ENCODE measurements around the gene GNL3L. TPM values are rescaled to one million over a fixed set of nuclear protein-coding genes. Genes with fewer than 3 reads are reported as not detected.
"Not testable (repeated sequence)": the region's sequence is repeated elsewhere in the genome, so short reads cannot be mapped to it uniquely, and the experiment has no call there.

Gene GNL3L
- total RNA-seq, 4 donors from 2014 or later, result 23.8 to 41.2 (median 30.2) TPM

DNA sequence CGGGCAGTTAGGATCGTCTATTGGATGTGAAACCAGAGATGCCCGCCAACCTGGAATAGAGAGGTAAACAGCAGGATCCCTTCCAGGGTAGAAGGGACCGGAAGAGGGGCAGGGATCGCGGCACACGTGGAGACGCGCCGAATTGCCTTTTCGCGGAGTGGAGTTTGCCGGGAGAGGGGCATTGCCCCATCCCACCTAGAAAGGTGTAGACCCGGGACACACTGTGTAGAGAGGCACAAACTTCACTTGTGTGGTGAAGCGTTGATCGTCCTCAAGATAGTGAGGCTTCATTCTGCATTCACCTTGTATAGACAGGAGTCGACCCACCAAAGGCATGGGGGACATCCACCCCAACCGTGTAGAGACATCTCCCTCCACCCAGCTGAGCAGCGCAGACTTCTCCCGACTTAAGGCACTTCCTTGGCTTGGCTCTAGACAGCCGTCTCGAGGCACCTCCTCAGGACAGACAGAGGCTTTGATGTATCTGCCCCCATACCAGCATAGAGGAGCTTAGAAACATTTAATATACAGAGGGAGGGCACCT is 410 bp downstream of the GNL3L start:
- ATAC-seq (ENCODE audit: low FRiP score), result peak; percentile 20
- TF ChIP-seq, protein P1, sequence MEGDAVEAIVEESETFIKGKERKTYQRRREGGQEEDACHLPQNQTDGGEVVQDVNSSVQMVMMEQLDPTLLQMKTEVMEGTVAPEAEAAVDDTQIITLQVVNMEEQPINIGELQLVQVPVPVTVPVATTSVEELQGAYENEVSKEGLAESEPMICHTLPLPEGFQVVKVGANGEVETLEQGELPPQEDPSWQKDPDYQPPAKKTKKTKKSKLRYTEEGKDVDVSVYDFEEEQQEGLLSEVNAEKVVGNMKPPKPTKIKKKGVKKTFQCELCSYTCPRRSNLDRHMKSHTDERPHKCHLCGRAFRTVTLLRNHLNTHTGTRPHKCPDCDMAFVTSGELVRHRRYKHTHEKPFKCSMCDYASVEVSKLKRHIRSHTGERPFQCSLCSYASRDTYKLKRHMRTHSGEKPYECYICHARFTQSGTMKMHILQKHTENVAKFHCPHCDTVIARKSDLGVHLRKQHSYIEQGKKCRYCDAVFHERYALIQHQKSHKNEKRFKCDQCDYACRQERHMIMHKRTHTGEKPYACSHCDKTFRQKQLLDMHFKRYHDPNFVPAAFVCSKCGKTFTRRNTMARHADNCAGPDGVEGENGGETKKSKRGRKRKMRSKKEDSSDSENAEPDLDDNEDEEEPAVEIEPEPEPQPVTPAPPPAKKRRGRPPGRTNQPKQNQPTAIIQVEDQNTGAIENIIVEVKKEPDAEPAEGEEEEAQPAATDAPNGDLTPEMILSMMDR (IDR thresholded peaks at IDR 0.05), result no peak
- DNase-seq (ENCODE audit: low spot score), result no peak

DNA sequence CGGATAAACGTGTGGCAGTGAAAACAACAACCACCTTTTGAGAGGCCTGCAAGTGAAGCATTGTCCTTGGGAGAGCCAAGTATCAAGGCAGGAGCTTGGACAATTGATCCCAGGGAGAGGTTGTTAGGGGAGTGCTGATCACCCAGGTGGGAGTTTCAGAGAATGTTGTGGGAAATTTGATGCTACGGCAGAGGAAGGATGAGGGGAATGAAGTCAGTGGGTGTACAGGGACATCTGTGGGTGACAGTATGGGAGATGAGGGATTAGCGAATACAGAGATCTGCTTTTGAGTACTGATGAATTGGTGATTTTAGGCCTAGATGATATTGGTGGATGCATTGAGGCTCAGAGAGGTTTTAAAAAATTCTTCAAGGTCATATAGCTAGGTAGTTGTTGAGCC is 4.3 kb downstream of the GNL3L start:
- DNase-seq (ENCODE audit: low spot score) (no peak), ATAC-seq (ENCODE audit: low FRiP score) (no peak)
- TF ChIP-seq, protein P1 (IDR thresholded peaks at IDR 0.05), result no peak

DNA sequence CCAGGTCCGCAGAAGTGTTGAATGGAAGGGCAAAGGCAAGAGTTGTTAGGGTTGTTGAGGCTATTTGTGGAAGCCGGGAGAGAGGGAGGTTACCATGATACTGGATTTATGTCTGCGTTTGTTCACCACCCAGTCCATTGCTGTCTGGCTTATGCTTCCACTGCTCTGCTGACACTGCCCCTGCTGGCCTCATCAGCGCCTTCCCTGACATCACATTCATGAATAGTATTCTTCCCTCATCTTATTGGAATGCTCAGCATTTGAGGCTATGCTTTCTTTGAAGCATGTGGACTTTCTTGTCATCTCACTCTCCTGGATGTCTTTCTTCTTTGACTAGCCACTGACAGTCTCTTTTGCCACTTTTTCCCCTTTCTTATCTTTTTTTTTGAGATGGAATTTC is 10.3 kb downstream of the GNL3L start:
- ATAC-seq (ENCODE audit: low FRiP score) (no peak), DNase-seq (ENCODE audit: low spot score) (no peak)

DNA sequence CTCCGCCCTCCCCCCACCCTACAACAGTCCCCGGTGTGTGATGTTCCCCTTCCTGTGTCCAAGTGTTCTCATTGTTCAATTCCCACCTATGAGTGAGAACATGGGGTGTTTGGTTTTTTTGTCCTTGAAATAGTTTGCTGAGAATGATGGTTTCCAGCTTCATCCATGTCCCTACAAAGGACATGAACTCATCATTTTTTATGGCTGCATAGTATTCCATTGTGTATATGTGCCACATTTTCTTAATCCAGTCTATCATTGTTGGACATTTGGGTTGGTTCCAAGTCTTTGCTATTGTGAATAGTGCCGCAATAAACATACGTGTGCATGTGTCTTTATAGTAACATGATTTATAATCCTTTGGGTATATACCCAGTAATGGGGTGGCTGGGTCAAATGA is 12.2 kb downstream of the GNL3L start:
- ATAC-seq (ENCODE audit: low FRiP score); DNase-seq (ENCODE audit: low spot score): not testable (repeated sequence)

More for the DNA sequence above, 10.3 kb downstream of the GNL3L start:
- TF ChIP-seq, protein P1 (IDR thresholded peaks at IDR 0.05), result no peak

DNA sequence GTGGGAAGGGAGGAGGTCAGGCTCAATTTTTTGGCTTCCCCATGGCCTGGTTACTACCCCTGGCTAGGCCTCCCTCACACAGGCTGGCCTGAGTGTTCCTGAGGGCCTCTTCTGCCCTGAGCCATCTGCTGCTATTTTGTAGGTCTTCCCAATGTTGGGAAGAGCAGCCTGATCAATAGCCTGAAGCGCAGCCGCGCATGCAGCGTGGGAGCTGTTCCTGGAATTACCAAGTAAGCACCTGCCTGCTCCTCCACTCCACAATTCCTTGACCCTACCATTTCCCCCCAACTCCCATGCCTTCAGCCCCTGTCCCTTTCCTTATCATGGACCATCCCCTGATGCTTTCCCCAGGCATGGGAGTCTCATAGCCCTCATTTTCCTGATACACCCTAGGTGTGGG is 20.8 kb downstream of the GNL3L start:
- TF ChIP-seq, protein P1 (IDR thresholded peaks at IDR 0.05), result no peak
- ATAC-seq (ENCODE audit: low FRiP score) (no peak), DNase-seq (ENCODE audit: low spot score) (no peak)

DNA sequence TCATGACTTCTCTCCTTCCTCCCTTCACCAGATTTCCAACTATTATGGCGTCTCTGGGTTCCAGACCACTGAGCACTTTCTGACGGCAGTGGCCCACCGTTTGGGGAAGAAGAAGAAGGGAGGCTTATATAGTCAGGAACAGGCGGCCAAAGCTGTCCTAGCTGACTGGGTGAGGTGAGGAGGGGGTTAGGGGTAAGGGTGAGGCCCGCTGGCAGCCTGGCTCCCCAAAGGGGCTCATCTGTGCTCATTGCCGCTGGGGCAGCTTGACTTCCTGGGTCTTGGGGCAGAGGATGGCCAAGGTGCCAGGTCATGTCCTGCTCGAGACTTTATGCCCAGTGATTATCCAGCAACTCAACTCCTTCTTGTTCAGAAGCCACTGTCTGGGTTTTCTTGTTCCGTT is 21.8 kb downstream of the GNL3L start:
- no peak for ATAC-seq (ENCODE audit: low FRiP score)
- TF ChIP-seq, protein P1 (IDR thresholded peaks at IDR 0.05), result no peak
- no peak for DNase-seq (ENCODE audit: low spot score)

DNA sequence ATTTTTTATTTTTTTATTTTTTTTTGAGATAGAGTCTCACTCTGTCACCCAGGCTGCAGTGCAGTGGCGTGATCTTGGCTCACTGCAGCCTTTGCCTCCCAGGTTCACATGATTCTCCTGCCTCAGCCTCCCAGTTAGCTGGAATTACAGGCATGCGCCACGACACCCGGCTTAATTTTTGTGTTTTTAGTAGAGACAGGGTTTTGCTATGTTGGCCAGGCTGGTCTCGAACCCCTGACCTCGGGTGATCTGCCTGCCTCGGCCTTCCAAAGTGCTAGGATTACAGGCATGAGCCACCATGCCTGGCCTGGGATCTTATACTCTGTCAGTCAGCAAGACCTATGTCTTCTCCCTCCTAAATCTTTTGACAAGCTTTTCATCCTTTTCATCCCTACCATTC is 25.0 kb downstream of the GNL3L start:
- not testable (repeated sequence) for DNase-seq (ENCODE audit: low spot score); ATAC-seq (ENCODE audit: low FRiP score)

DNA sequence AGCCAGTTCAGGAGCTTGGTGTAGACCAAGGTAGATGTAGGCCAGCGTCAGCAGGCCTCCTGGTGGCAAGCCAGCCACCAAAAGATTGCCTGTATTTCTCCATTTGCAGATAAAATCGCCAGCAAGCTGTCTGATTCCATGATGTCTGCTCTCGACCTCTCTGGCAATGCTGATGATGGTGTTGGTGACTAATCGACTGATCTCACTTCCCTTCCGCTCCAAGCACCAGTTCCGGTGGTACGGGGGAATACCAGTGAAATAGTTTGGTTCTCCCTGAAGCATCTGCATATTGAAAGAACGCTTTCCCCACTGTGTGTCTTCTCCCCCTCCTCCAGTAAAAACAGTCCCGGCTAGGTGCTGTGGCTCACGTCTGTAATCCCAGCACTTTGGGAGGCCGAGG is 30.4 kb downstream of the GNL3L start:
- TF ChIP-seq, protein P1 (IDR thresholded peaks at IDR 0.05), result no peak
- DNase-seq (ENCODE audit: low spot score) (no peak), ATAC-seq (ENCODE audit: low FRiP score) (no peak)

All from omental fat pad (tissue), 4 donors.